IPS-15b (cell line): ENCODE measurements around the gene EXOC4.

ENCODE experiments used
- H3K27me3 ChIP-seq: one replicate; pipeline ENCODE4 v1.6.1; 2013; ENCODE audit warnings: low read length; ENCODE audit not compliant: control insufficient read depth, insufficient read depth
- H3K36me3 ChIP-seq: one replicate; pipeline ENCODE4 v1.6.1; 2013; ENCODE audit warnings: low read length; ENCODE audit not compliant: control insufficient read depth, insufficient read depth
- H3K4me1 ChIP-seq: one replicate; pipeline ENCODE4 v1.6.1; 2013; ENCODE audit warnings: mild to moderate bottlenecking, low read length; ENCODE audit not compliant: control insufficient read depth, insufficient read depth
- H3K4me3 ChIP-seq: one replicate; pipeline ENCODE4 v1.5.1; 2013; ENCODE audit warnings: low read depth, low read length
- H3K9ac ChIP-seq: one replicate; pipeline ENCODE4 v1.6.1; 2013; ENCODE audit warnings: low read depth, mild to moderate bottlenecking, low read length
- H3K9me3 ChIP-seq: one replicate; pipeline ENCODE4 v1.6.1; 2013; ENCODE audit warnings: mild to moderate bottlenecking, low read length; ENCODE audit not compliant: control insufficient read depth, insufficient read depth

The EXOC4 gene

DNA sequence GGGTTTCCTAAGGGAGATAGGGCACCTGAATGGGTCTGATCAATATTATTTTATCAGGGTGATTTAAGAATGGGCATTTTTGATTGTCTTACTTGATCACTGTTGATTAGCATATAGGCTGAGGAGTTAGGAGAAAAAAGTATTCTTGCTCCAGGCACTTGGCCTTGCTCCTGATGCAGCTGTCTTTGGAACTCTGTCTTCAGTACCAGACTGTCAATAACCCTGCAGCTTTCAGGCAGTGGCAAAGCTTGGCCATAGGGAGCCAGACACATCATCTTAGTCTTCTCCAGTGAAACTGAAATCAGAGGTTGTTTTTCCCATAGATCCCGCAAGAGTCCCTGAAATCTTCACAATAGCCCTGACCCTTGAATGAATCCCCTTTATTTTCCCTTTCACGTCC lies 47.2 kb downstream of the EXOC4 start:
- Histone ChIP-seq H3K36me3 (no peaks in the 10 kb centered on the region), H3K4me3 (no peak overlapping the region), H3K9ac (no peak overlapping the region), H3K4me1 (no peaks in the 10 kb centered on the region), H3K9me3 (no peaks in the 10 kb centered on the region), H3K27me3 (no peaks in the 10 kb centered on the region)

DNA sequence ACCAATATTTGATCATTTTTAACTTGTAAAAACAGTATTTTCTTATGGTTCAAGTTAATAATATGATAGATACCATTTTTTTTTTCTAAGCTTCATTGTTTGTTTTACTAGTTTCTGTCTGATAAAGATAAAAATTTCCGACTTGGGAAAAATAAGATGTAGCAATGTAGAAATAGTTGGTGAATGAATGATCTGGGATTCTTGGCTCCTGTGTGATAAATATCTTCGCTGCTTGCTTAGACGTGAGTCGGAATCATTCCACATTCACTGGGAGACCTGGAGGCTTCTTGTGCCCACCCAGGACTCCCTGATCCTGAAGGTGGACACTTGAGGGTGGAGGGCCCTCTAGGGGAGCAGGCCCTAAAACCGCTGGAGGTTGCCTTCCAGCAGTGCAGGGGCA lies 47.9 kb downstream of the EXOC4 start:
- H3K36me3 ChIP-seq = no peaks in the 10 kb centered on the region
- no peaks in the 10 kb centered on the region for H3K4me1 ChIP-seq
- no peak overlapping the region for H3K9ac ChIP-seq
- H3K9me3 ChIP-seq = no peaks in the 10 kb centered on the region
- H3K4me3 ChIP-seq = no peak overlapping the region
- H3K27me3 ChIP-seq = no peaks in the 10 kb centered on the region

DNA sequence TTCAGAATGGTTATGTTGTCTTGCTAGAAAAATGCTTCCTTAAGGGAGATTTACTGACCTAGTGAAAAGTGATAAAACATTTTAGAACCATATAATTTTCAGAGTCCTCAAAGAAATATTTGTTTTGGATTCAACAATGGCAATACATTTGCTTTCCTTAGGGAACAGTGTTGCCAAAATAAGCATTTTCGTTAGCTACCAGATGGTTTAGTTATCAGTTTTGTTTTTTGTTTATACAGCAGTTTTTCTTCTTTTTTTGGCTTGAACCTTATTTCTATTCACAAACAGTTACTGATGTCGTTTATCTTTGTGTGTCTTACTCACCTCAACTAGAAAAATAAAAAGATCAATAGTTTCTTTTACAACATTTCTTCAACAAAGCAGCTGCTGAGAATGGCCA lies 48.6 kb downstream of the EXOC4 start:
- H3K4me1 ChIP-seq = no peaks in the 10 kb centered on the region
- no peaks in the 10 kb centered on the region for H3K36me3 ChIP-seq
- no peak overlapping the region for H3K9ac ChIP-seq

DNA sequence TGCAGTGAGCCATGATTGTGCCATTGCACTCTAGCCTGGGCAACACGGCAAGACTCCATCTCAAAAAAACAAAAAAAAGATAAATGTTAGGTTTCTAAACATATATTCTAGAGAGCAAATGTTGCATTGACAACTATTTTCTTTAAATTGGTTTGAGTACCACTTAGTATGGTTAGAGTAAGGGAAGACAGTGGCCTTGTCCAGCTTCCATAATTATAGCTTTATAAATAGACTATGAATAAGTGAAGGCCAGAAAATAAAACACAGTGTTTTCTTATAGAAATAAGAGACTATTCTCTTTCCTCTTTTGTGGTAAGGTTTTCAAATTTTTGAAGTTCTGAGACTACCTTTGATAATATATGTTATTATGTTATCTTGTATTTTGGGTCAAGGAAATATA lies 50.5 kb downstream of the EXOC4 start:
- no peak overlapping the region for H3K4me3 ChIP-seq
- H3K27me3 ChIP-seq = no peaks in the 10 kb centered on the region
- no peaks in the 10 kb centered on the region for H3K9me3 ChIP-seq
- no peaks in the 10 kb centered on the region for H3K4me1 ChIP-seq
- no peak overlapping the region for H3K9ac ChIP-seq
- peaks cover 4% of the 10 kb centered on the region for H3K36me3 ChIP-seq

More for the DNA sequence above, 48.6 kb downstream of the EXOC4 start:
- H3K27me3 ChIP-seq = no peaks in the 10 kb centered on the region
- H3K9me3 ChIP-seq = no peaks in the 10 kb centered on the region
- no peak overlapping the region for H3K4me3 ChIP-seq

DNA sequence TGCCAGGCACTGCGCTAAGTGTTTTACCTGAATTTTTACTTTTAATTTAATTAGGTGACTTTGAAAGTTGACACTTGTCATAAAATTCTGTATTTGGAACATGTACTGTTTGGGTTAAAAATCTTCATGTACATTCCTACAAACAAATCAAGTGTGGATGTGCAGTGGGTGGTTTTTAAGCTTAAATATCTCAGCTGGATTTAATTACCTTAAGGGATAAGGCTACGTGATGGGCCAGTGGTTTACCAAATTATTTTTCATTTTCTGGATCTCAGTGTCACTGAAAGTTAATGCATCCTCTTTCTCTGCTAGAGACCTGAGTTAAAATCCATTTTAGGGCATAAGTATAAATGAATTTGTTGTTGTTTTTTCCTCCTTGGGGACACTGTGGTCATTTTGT lies 51.1 kb downstream of the EXOC4 start:
- Histone ChIP-seq H3K4me3 (no peak overlapping the region), H3K4me1 (no peaks in the 10 kb centered on the region), H3K9me3 (no peaks in the 10 kb centered on the region), H3K36me3 (peaks cover 4% of the 10 kb centered on the region), H3K9ac (no peak overlapping the region), H3K27me3 (no peaks in the 10 kb centered on the region)

DNA sequence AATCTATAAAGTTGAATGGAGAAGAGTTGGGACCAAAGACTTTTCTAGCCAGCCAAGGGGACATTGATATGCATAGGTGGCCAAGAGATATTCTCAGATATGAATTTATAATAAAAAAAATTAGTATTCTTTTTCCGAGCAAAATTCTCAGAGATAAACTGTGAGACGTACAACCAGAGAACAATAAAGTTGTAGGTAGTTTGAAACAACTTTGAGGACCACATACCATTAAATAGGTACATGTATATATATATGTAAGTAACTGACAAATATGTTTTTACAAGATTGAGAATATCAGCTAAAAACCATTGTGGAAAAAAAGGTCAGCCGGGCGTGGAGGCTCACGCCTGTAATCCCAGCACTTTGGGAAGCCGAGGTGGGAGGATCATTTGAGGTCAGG lies 56.5 kb downstream of the EXOC4 start:
- peaks cover 4% of the 10 kb centered on the region for H3K36me3 ChIP-seq
- H3K4me1 ChIP-seq = no peaks in the 10 kb centered on the region
- no peak overlapping the region for H3K9ac ChIP-seq
- H3K9me3 ChIP-seq = no peaks in the 10 kb centered on the region
- H3K4me3 ChIP-seq = no peak overlapping the region
- no peaks in the 10 kb centered on the region for H3K27me3 ChIP-seq

DNA sequence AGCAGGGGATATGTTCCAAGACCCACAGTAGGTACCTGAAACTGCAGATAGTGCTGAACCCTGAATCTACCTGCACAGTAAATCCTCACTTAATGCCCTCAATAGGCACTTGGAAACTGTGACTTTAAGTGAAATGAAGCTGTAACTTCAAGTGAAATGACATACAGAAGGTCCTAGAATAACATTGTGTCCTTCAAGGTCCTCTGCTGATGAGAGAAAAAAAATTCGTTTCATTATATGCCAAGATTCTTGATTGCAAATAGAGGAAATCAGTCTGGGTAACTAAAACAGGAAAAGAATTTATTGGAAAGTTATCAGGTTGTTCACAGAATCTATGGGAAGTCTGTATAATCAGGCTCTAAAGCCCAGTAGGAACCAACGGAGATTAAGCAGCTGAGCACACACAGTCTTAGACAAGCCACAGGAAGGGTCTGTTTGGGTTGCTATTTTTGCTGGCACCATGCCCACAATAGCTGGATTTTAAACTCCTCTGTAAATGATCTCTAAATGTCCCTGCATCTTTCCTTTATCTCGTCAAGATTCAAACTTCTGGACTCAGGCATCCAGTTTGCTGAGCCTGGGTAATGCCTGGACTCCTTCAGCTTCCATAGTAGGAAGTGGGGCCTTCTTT lies 57.5 kb downstream of the EXOC4 start:
- Histone ChIP-seq H3K9me3 (no peaks in the 10 kb centered on the region), H3K4me1 (no peaks in the 10 kb centered on the region), H3K36me3 (peaks cover 4% of the 10 kb centered on the region)

DNA sequence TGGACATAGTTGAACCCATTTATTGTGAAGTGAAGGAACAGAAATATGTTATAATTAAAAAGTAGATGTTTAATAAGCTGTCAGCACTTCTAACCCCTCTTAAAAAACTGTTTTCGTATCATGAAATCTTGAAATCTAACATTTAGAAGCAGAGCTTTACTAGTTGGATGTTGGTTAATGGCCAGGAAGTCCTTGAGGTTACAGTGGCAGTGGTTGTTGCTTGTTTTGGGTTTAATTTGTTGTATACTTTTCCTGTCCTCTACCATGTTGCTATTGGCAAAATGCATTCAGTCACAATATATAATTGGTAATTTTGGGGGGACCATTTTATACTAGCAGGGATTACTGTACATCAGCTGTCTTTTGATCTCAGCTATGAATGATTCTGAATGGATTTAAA lies 60.7 kb downstream of the EXOC4 start:
- Histone ChIP-seq H3K27me3 (no peaks in the 10 kb centered on the region), H3K9me3 (no peaks in the 10 kb centered on the region), H3K4me3 (no peak overlapping the region), H3K9ac (no peak overlapping the region), H3K4me1 (no peaks in the 10 kb centered on the region), H3K36me3 (no peaks in the 10 kb centered on the region)

More for the DNA sequence above, 57.5 kb downstream of the EXOC4 start:
- Histone ChIP-seq H3K4me3 (no peak overlapping the region), H3K27me3 (no peaks in the 10 kb centered on the region), H3K9ac (no peak overlapping the region)

DNA sequence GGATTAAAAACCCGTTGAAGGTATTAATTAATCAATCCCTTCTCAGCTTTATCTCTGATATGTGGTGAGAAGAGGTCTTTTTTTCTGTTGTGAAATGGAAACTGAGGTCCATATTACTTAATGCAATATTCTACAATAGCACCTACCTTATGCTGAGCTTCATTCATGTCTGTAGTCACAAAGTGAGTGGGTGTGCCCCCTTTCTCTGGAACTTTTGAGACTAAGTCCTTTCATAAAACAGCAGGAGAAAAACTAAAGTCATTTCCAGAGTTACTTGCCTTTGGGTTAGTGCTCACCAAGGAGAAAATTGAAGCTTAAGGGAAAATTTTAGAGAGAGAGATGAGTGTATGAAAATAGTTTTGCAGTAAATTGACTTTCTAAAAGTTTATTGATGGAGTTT lies 61.2 kb downstream of the EXOC4 start:
- H3K9me3 ChIP-seq = no peaks in the 10 kb centered on the region
- H3K36me3 ChIP-seq = no peaks in the 10 kb centered on the region
- no peak overlapping the region for H3K9ac ChIP-seq
- no peaks in the 10 kb centered on the region for H3K4me1 ChIP-seq
- no peak overlapping the region for H3K4me3 ChIP-seq
- H3K27me3 ChIP-seq = no peaks in the 10 kb centered on the region

DNA sequence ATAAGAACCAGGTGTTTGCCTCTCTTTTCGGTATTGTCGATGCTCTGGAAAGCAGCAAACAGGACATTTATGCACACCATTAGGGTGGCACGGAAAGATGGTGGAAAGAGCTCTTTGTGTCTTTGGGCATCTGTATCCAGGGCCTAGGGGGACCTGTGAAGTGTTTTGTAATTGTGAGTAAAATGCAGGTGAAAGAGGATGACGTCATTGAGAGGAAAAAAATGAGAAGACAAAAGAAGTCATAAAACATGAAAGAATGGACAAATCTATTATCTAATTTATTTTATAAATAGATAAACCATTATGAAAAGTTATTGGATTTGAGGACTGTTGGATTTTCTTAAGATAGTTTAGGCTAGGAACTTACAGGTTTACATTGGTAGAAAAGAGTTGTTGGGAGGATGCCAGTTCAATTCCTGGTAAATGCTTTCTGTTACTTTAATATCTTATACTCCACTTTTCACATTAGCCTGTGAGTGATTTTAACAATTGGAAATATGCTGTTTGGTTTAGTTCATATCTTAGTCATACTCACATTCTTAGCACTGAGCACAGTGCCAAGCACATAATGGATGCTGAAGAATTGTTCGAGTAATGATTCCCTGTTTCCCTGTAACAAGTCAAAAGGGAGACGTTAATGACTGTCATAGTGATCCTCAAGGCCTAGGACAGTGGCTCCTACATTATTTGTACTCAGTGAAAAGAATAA lies 62.6 kb downstream of the EXOC4 start:
- H3K4me1 ChIP-seq = no peaks in the 10 kb centered on the region
- no peak overlapping the region for H3K4me3 ChIP-seq
- no peak overlapping the region for H3K9ac ChIP-seq
- H3K9me3 ChIP-seq = no peaks in the 10 kb centered on the region
- H3K36me3 ChIP-seq = no peaks in the 10 kb centered on the region
- H3K27me3 ChIP-seq = no peaks in the 10 kb centered on the region

DNA sequence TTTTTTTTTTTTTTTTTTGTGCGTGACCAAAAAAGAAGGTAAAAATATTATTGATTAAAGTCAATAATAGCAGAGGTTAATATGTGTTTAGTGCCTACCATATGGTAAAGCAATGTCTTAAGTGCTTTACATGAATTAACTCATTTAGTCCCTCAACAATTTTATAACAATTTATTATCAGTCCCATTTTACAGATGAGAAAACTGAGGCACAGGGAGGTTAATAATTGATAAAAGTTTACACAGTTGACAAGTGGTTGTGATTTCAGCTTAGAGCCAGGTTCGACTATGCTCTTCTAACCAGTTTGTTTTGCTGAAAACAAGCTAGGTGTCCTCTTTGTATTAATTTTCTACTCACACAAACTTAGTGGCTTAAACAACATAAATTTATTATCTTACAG lies 67.0 kb downstream of the EXOC4 start:
- H3K4me3 ChIP-seq = no peak overlapping the region
- H3K9me3 ChIP-seq = no peaks in the 10 kb centered on the region
- no peak overlapping the region for H3K9ac ChIP-seq
- no peaks in the 10 kb centered on the region for H3K27me3 ChIP-seq
- no peaks in the 10 kb centered on the region for H3K36me3 ChIP-seq
- H3K4me1 ChIP-seq = no peaks in the 10 kb centered on the region

DNA sequence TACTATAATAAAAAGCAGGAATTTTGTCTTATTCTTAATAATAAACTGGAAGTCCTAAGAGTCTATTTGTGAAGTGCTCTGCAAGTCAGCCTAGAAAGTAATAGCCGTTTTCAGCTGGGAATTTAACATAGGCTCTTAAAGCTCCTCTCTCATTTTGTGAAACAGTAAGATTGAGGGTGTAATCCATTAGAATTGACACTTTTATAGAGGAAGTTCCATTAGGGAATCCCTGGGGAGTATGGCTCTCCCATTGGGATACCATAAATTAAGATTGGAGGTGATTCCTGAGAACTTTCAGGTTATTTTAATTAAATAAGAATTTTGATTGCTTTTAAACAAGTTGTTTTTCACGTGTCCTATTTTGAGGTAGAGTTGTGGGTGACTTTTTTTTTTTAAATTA lies 68.0 kb downstream of the EXOC4 start:
- Histone ChIP-seq H3K9ac (no peak overlapping the region), H3K4me3 (no peak overlapping the region), H3K36me3 (no peaks in the 10 kb centered on the region), H3K9me3 (no peaks in the 10 kb centered on the region), H3K4me1 (no peaks in the 10 kb centered on the region), H3K27me3 (no peaks in the 10 kb centered on the region)
